GF-D8 (cell line): ENCODE data around the gene MIDN.

ENCODE experiments used
- DNase-seq: peaks from one replicate; lab custom pipeline; 2025; lab: John Stamatoyannopoulos, UW

The MIDN gene

GRCh38 chr19:1259206-1259875 lies 11.0 kb downstream of the MIDN start:
- DNase-seq = peak; percentile 43

GRCh38 chr19:1259876-1260748 lies 11.7 kb downstream of the MIDN start:
- DNase-seq = no peak

- DNase-seq = peak; percentile 82
Measured at GRCh38 chr19:1260749-1261537, 12.6 kb downstream of the MIDN start.

- DNase-seq = no peak
Measured at GRCh38 chr19:1261538-1261797, 13.1 kb downstream of the MIDN start.

- DNase-seq = no peak
Measured at GRCh38 chr19:1261798-1262622, 13.6 kb downstream of the MIDN start.

- DNase-seq = no peak
Measured at GRCh38 chr19:1262623-1263123, 14.3 kb downstream of the MIDN start.

GRCh38 chr19:1263188-1263587 lies 14.8 kb downstream of the MIDN start:
- DNase-seq = no peak

- DNase-seq = no peak
Measured at GRCh38 chr19:1264801-1265614, 16.6 kb downstream of the MIDN start.

- no peak for DNase-seq
Measured at GRCh38 chr19:1265615-1266128, 17.3 kb downstream of the MIDN start.

- DNase-seq = peak; percentile 51
Measured at GRCh38 chr19:1266129-1266915, 17.9 kb downstream of the MIDN start.

GRCh38 chr19:1266916-1267476 lies 18.6 kb downstream of the MIDN start:
- no peak for DNase-seq

- no peak for DNase-seq
Measured at GRCh38 chr19:1267477-1268225, 19.3 kb downstream of the MIDN start.

GRCh38 chr19:1268226-1269064 lies 20.1 kb downstream of the MIDN start:
- no peak for DNase-seq

- peak; percentile 95 for DNase-seq
Measured at GRCh38 chr19:1269065-1269477, 20.7 kb downstream of the MIDN start, which contains the start of gene CIRBP. Gene CIRBP (plus strand): TSS chr19:1269332. CDS start chr19:1270934, 1,602 bp downstream.

- peak; percentile 32 for DNase-seq
Measured at GRCh38 chr19:1269478-1270212, 21.3 kb downstream of the MIDN start.

- no peak for DNase-seq
Measured at GRCh38 chr19:1270213-1270853, 21.9 kb downstream of the MIDN start.
